Measurements from ENCODE around the gene REPIN1.

Gene REPIN1

DNA sequence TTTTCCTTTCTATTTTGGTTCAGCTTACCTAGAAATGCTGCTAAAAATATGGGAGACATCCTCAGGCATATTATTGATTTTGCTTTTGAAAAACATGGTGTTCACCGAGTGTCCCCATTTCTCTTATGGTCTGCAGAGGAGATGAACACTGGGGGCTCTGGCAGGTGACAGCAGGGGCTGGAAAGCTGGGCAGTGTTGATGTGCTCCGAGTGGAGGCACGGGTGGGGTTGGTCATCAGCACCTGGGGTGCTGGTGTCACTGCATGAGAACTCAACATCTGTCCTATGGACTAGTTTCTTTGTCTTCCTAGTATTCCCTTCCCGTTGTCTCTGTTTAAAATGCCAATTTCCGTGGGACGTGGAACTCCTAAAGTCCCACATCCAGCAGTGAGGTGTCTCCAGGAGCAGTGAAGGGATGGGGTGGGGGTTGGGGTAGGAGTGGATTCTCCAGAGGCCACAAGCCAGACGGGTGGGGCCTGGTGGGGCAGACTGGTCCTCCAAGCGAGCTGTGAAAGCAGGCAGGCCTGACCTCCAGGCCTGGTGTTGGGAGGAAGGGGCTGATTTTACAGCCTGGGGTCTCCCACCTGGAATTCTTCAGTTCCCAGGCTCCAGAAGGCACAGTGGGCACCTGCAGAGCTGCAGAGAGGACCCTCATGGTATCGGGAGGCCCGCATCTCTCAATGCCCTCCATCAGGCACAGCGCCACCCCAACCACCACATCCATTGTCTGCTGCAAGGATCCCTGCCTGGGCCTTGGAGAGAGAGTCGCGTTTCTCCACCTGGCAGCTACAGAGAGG is 35.0 kb downstream of the REPIN1 start:
- H3K4me3 ChIP-seq (ENCODE audit: low read length), result no peak overlapping the region
- no peak for DNase-seq (ENCODE audit: low read depth)
- TF ChIP-seq, protein P1, sequence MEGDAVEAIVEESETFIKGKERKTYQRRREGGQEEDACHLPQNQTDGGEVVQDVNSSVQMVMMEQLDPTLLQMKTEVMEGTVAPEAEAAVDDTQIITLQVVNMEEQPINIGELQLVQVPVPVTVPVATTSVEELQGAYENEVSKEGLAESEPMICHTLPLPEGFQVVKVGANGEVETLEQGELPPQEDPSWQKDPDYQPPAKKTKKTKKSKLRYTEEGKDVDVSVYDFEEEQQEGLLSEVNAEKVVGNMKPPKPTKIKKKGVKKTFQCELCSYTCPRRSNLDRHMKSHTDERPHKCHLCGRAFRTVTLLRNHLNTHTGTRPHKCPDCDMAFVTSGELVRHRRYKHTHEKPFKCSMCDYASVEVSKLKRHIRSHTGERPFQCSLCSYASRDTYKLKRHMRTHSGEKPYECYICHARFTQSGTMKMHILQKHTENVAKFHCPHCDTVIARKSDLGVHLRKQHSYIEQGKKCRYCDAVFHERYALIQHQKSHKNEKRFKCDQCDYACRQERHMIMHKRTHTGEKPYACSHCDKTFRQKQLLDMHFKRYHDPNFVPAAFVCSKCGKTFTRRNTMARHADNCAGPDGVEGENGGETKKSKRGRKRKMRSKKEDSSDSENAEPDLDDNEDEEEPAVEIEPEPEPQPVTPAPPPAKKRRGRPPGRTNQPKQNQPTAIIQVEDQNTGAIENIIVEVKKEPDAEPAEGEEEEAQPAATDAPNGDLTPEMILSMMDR (conservative IDR thresholded peaks at IDR 0.05; ENCODE audit: low read length), result no peak

GRCh38 chr7:150404172-150404804 is 35.7 kb downstream of the REPIN1 start:
- TF ChIP-seq, protein P1 (conservative IDR thresholded peaks at IDR 0.05; ENCODE audit: low read length), result no peak
- DNase-seq (ENCODE audit: low read depth), result peak; percentile 19
- peak overlapping the region; percentile 73 for H3K4me3 ChIP-seq (ENCODE audit: low read length)

DNA sequence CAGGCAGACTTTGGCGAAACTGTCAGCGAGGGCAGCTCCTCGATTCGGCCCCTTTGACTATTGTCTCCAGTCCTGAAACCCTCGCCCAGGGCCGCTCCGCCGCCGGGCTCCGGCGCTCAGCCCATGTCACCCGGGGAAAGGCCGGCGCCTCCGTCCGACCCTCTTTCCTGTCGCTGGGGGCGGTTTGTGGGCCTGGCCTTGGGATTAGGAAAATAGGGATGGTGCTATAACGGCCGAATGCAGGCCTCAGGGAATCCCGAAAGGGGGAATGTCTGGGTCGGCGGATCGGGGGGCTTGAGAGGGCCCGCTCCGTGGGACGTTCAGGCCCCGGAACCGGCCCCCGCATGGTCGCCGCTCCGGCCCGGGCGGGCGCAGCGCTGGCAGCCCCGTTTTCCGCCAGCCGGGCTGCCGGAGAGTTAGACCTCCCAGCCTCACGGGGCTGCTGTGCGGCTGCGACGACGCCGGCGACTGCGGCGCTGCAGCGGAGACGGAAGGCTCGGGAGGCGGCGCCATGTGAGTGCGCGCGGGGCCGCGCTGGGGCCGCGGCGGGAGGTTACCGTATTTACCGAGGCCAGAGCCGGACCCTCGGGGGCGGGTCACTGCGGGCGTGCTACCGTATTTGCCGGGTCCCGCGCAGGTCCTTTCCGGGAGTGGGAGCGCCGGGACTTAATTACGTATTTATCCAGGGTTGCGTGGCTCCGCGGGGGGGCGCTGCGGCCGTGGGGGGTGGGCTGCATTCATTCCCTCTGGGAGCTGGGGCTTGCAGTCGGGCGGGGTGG is 36.4 kb downstream of the REPIN1 start:
- TF ChIP-seq, protein P1 (conservative IDR thresholded peaks at IDR 0.05; ENCODE audit: low read length), result no peak
- peak; percentile 91 for DNase-seq (ENCODE audit: low read depth)
- peak overlapping the region; percentile 73 for H3K4me3 ChIP-seq (ENCODE audit: low read length)

- peak; percentile 27 for DNase-seq (ENCODE audit: low read depth)
- TF ChIP-seq, protein P1 (conservative IDR thresholded peaks at IDR 0.05; ENCODE audit: low read length), result peak; percentile 10; the same call in 1 of the 2 replicates
- H3K4me3 ChIP-seq (ENCODE audit: low read length), result peak overlapping the region; percentile 73
These were observed 37.1 kb downstream of the REPIN1 start for GRCh38 chr7:150405584-150406311.

DNA sequence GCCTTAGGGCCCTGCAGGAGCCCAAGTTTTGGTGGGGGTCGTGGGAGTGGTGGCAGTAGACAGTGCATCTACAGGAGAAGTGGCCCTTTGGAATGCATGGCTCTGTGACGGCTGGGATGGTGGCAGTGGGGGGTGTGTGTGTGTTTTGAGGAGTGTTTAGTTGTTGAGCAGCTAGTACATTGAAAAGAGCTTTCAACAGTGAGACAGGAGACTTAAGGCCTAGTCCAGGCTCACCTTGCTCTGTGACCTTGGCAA is 37.6 kb downstream of the REPIN1 start:
- DNase-seq (ENCODE audit: low read depth), result no peak
- TF ChIP-seq, protein P1 (conservative IDR thresholded peaks at IDR 0.05; ENCODE audit: low read length), result no peak

DNA sequence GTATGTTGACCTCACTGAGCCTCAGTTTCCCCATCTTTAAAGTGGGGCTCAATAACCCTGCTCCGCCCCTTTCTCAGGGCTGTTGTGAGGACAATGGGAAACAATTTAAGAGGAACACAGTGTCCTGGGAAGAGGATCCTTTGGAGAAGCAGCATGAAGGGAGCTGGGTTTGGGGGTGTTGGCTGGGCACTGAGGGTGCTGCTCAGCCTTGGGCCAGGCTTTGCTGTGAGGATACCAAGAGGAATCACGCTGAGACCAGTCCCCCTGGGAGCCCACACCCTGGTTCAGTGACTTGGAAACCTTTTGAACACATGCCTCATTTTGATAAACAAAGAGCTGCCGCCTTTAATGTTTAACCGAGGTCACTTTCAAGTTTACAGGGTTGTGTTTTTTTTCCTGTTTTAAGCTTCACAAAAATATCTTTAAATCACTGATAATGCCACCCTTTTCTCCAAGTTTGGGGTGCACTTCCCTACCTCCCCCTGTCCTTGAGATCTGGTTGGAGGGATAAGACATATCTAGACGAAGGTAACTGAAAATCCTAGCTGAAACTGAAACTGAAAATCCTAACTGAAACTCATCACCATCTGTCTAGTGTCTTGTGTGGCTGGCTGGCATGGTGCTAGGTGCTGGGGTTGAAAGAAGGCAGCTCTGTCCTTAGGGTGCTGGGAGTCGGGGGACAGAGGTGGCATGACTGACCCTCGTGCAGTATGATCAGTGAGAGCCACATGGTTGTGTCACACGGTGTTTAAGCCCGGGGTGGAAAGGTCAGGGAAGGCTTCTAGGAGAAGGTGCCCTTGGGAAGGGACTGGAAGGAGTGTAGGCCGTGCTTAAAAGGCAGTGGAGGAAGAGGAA is 38.2 kb downstream of the REPIN1 start:
- TF ChIP-seq, protein P1 (conservative IDR thresholded peaks at IDR 0.05; ENCODE audit: low read length), result no peak
- peak overlapping the region; percentile 73 for H3K4me3 ChIP-seq (ENCODE audit: low read length)
- no peak for DNase-seq (ENCODE audit: low read depth)

More for the DNA sequence above, 37.6 kb downstream of the REPIN1 start:
- H3K4me3 ChIP-seq (ENCODE audit: low read length), result peak overlapping the region; percentile 73

All from AG10803 (cell line).